Natural killer cell (primary cell): ENCODE data around the gene FPR2. TPM values are rescaled to one million over a fixed set of nuclear protein-coding genes. Genes with fewer than 3 reads are reported as not detected.
"Not testable (repeated sequence)": the region's sequence is repeated elsewhere in the genome, so short reads cannot be mapped to it uniquely, and the experiment has no call there.

ENCODE experiments used
- ATAC-seq, 3 donors: fragments of 150-1000 bp in 2 of 3; fragments of 200-7000 bp in 1 of 3; cut with Tn5 transposase; 1 replicate in 1 of 3; 2 replicates in 2 of 3; pipeline ENCODE4 v1.10.0; 2021; ENCODE audit warnings: mild to moderate bottlenecking in 2 of 3, moderate library complexity in 2 of 3
- DNase-seq, 2 donors: peaks; one replicate each; pipeline versions ENCODE4 v3.0.0 to v3.0.0-alpha.2; 2013 to 2021; ENCODE audit warnings: mixed read lengths in 1 of 2
- H3K27ac ChIP-seq: one replicate; pipeline ENCODE4 v1.5.1; 2013; ENCODE audit warnings: mild to moderate bottlenecking, low read length
- H3K27me3 ChIP-seq: one replicate; pipeline ENCODE4 v1.6.1; 2013; ENCODE audit warnings: low read length; ENCODE audit not compliant: control insufficient read depth, insufficient read depth
- H3K36me3 ChIP-seq: one replicate; pipeline ENCODE4 v1.6.1; 2013; ENCODE audit warnings: low read length; ENCODE audit not compliant: control insufficient read depth, insufficient read depth
- H3K4me1 ChIP-seq: one replicate; pipeline ENCODE4 v1.6.1; 2013; ENCODE audit warnings: low read length; ENCODE audit not compliant: control insufficient read depth, insufficient read depth
- H3K4me3 ChIP-seq: one replicate; pipeline ENCODE4 v1.5.1; 2013; ENCODE audit warnings: low read length
- H3K9me3 ChIP-seq: one replicate; pipeline ENCODE4 v1.6.1; 2013; ENCODE audit warnings: low read length; ENCODE audit not compliant: control insufficient read depth, insufficient read depth
- H3K27ac Mint-ChIP-seq, 2 donors: one replicate each; pipeline ENCODE4 v1.8.0; 2022; ENCODE audit warnings: mild to moderate bottlenecking in 2 of 2, mixed read lengths in 2 of 2, moderate library complexity in 1 of 2
- H3K27me3 Mint-ChIP-seq, 2 donors: one replicate each; pipeline ENCODE4 v1.8.0; 2022; ENCODE audit warnings: low read depth in 2 of 2, mixed read lengths in 2 of 2
- H3K36me3 Mint-ChIP-seq: one replicate; pipeline ENCODE4 v1.8.0; 2022; ENCODE audit warnings: mixed read lengths
- H3K4me1 Mint-ChIP-seq, 2 donors: one replicate each; pipeline ENCODE4 v1.8.0; 2022; ENCODE audit warnings: mixed read lengths in 2 of 2
- H3K4me3 Mint-ChIP-seq: one replicate; pipeline ENCODE4 v1.8.0; 2022; ENCODE audit warnings: mild to moderate bottlenecking, moderate library complexity, mixed read lengths
- H3K9me3 Mint-ChIP-seq, 2 donors: one replicate each; pipeline ENCODE4 v1.8.0; 2022; ENCODE audit warnings: mixed read lengths in 2 of 2
- WGBS: methylation state at CpG from one replicate; pipeline ENCODE4 v1.1.7; 2013; ENCODE audit warnings: missing lambda C conversion rate; ENCODE audit not compliant: insufficient coverage; 5-methylcytosine and 5-hydroxymethylcytosine counted together
- intact Hi-C: fragments of 100-400 bp; cut with micrococcal nuclease; formaldehyde crosslinking; loops from one replicate; pipeline ENCODE4 v1.14.2; 2022
- total RNA-seq, 4 donors: library from RNA; stranded (reverse); fragments of 120-200 nt in 1 of 4; gene quantifications; one replicate each; pipeline versions ENCODE4 v1.2.3 to v1.2.4, GENCODE V29; 2013 to 2022
- TF ChIP-seq, protein P1 (sequence below): fragments of 200-600 bp; IDR thresholded peaks from one replicate; pipeline ENCODE4 v1.8.0; 2022; ENCODE audit warnings: antibody characterized with exemption

Gene FPR2
- total RNA-seq, 3 donors from 2014 or later (not counting 1 experiment from before 2014, with no cell fraction given), result 0.28 to 2.1 (median 0.59) TPM

DNA sequence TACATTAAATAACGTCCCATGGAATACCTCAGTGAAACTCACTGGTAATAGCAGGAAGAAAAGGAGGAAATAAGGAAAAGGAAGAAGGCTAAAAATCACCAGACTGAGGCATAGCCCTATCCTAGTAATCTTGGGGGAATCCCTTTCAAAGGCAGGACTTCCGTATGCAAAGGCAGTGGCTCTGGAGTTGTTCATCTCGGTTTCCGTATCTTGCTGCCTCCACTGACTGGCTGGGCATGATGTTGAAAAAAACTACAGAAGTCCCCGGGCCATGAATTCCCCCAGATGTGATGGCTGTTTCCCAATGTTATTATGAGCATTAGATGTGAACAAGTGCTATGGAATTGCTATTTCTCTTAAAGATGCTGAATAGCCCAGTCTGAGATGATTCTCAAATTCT, 5.5 kb downstream of the FPR2 start:
- DNase-seq, result no peak
- peaks cover 3 to 5% of the 10 kb centered on the region in 2 donors for H3K4me1 Mint-ChIP-seq
- H3K36me3 ChIP-seq, result no peaks in the 10 kb centered on the region
- no peak overlapping the region for H3K4me3 Mint-ChIP-seq
- H3K27ac ChIP-seq, result no peak overlapping the region
- H3K9me3 ChIP-seq, result no peaks in the 10 kb centered on the region
- ATAC-seq, result no peak
- H3K27me3 ChIP-seq, result no peaks in the 10 kb centered on the region
- 91% methylated on average over 5 of the region's 5 CpGs for WGBS
- H3K4me3 ChIP-seq, result no peak overlapping the region
- H3K27ac Mint-ChIP-seq, result no peak overlapping the region
- H3K4me1 ChIP-seq, result no peaks in the 10 kb centered on the region
- no peaks in the 10 kb centered on the region for H3K36me3 Mint-ChIP-seq
- H3K9me3 Mint-ChIP-seq, result peaks cover 0 to 2% of the 10 kb centered on the region in 2 donors
- intact Hi-C loops, result no loop called here
- peaks cover 20 to 30% of the 10 kb centered on the region in 2 donors for H3K27me3 Mint-ChIP-seq
- TF ChIP-seq, protein P1, sequence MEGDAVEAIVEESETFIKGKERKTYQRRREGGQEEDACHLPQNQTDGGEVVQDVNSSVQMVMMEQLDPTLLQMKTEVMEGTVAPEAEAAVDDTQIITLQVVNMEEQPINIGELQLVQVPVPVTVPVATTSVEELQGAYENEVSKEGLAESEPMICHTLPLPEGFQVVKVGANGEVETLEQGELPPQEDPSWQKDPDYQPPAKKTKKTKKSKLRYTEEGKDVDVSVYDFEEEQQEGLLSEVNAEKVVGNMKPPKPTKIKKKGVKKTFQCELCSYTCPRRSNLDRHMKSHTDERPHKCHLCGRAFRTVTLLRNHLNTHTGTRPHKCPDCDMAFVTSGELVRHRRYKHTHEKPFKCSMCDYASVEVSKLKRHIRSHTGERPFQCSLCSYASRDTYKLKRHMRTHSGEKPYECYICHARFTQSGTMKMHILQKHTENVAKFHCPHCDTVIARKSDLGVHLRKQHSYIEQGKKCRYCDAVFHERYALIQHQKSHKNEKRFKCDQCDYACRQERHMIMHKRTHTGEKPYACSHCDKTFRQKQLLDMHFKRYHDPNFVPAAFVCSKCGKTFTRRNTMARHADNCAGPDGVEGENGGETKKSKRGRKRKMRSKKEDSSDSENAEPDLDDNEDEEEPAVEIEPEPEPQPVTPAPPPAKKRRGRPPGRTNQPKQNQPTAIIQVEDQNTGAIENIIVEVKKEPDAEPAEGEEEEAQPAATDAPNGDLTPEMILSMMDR, result no peak

DNA sequence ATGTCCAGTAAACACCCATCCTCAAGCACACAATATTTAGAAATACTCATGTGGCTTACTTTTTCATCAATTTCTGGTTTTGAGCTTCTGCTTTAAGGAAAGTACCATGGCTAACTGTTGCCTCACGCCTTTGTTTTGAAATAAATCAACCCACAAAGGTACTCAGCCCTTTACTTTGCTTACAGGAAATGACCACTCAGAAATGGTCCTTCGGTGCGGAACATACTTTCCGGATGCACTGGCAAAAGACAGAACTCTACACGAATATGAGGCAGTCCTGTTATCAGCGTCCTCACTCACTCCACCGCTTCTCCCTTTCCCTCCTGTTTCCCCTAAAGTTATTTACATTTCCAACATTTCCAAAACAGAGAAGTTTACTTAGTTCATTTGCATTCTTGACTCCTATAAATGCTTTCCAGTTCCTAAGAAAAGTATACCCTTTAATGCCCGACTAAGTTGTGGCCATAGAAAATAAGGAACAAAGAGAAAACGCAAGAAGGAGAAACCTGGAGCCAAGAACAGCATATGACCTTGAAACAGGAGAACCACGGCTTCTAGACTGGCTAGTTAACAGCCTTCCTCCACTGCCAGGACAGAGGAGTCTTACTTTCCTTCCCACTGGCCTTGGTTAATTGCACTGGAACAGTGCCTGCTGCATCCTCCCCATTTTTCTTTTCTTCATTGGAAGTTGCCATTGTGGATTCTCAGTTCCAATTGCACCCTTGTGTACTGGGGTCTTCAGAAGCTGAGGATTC, 10.6 kb downstream of the FPR2 start:
- DNase-seq, result no peak
- whole genome bisulfite sequencing, result 3% methylated on average over 10 of the region's 10 CpGs
- Histone ChIP-seq H3K9me3 (no peaks in the 10 kb centered on the region), H3K27ac (no peak overlapping the region), H3K36me3 (no peaks in the 10 kb centered on the region), H3K4me1 (no peaks in the 10 kb centered on the region), H3K27me3 (no peaks in the 10 kb centered on the region), H3K4me3 (no peak overlapping the region)
- Mint-ChIP-seq H3K4me1 (peaks cover 0 to 5% of the 10 kb centered on the region in 2 donors), H3K27ac (no peak overlapping the region), H3K27me3 (peaks cover 26 to 43% of the 10 kb centered on the region in 2 donors), H3K36me3 (no peaks in the 10 kb centered on the region), H3K9me3 (peaks cover under 1 to 3% of the 10 kb centered on the region in 2 donors), H3K4me3 (no peak overlapping the region)
- peak in 1 of 3 donors; percentile 90 for ATAC-seq
- intact Hi-C loops, result no loop called here
- TF ChIP-seq, protein P1, result no peak

DNA sequence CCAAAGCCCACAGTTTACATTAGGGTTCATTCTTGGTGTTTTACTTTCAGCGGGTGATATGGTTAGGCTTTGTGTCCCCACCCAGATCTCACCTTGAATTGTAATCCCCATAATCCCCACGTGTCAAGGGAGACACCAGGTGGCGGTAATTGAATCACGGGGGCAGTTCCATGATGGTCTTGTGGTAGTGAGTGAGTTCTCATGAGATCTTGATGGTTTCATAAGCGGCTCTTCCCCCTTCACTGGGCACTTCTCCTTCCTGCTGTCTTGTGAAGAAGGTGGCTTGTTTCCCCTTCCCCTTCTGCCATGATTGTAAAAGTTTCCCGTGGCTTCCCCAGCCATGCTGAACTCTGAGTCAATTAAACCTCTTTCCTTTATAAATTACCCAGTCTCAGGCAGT, 12.0 kb downstream of the FPR2 start:
- Mint-ChIP-seq H3K36me3 (no peaks in the 10 kb centered on the region), H3K4me3 (no peak overlapping the region)
- no peak for DNase-seq

GRCh38 chr19:51776561-51776960, 15.6 kb downstream of the FPR2 start:
- not testable (repeated sequence) for ATAC-seq, H3K4me1 ChIP-seq, H3K36me3 Mint-ChIP-seq, H3K4me3 Mint-ChIP-seq, H3K27me3 ChIP-seq, H3K27ac Mint-ChIP-seq, H3K36me3 ChIP-seq, H3K9me3 ChIP-seq, H3K4me3 ChIP-seq, H3K9me3 Mint-ChIP-seq, H3K27ac ChIP-seq, DNase-seq, H3K4me1 Mint-ChIP-seq
- intact Hi-C loops, result loop anchor here (5.0 kb wide), 1 partner anchor 461 kb away; no protein-coding TSS in a partner anchor
- WGBS, result 91% methylated on average over 1 of the region's 1 CpG
- H3K27me3 Mint-ChIP-seq, result peaks cover 26 to 56% of the 10 kb centered on the region in 2 donors

More for the DNA sequence above, 12.0 kb downstream of the FPR2 start:
- TF ChIP-seq, protein P1, result no peak
- no peak overlapping the region for H3K27ac Mint-ChIP-seq
- Histone ChIP-seq H3K36me3 (no peaks in the 10 kb centered on the region), H3K27ac (no peak overlapping the region), H3K27me3 (no peaks in the 10 kb centered on the region), H3K4me1 (no peaks in the 10 kb centered on the region), H3K9me3 (no peaks in the 10 kb centered on the region), H3K4me3 (no peak overlapping the region)
- intact Hi-C loops, result no loop called here
- 58% methylated on average over 1 of the region's 6 CpGs for WGBS
- no peak for ATAC-seq
- peaks cover 2 to 5% of the 10 kb centered on the region in 2 donors for H3K9me3 Mint-ChIP-seq
- H3K4me1 Mint-ChIP-seq, result peaks cover 2 to 7% of the 10 kb centered on the region in 2 donors
- H3K27me3 Mint-ChIP-seq, result peaks cover 32 to 50% of the 10 kb centered on the region in 2 donors
